ENCODE measurements around the gene LSM4.

GRCh38 chr19:18297308-18297707 is 25.6 kb downstream of the LSM4 start:
- TF ChIP-seq POLR2AphosphoS5 (IDR thresholded peaks at IDR 0.05; ENCODE audit: low read depth, low read length) = no peak
- TF ChIP-seq POLR2A (IDR thresholded peaks at IDR 0.05; ENCODE audit: low read depth, low read length) = no peak
- TF ChIP-seq TAF1 (IDR thresholded peaks at IDR 0.05; ENCODE audit: borderline replicate concordance, low read depth, low read length) = no peak

Data from GM12892 (cell line).